GM23338 (cell line): ENCODE results near the gene ZNF286A. TPM values are rescaled to one million over a fixed set of nuclear protein-coding genes. Genes with fewer than 3 reads are reported as not detected.
"Not testable (repeated sequence)": the region's sequence is repeated elsewhere in the genome, so short reads cannot be mapped to it uniquely, and the experiment has no call there.

Experiments used
- ATAC-seq: fragments of 200-7000 bp; cut with Tn5 transposase; 3 replicates; pipeline ENCODE4 v1.9.1; 2020
- DNase-seq: peaks from one replicate; pipeline ENCODE4 v3.0.0-alpha.2; 2015; ENCODE audit warnings: low spot score
- H2AFZ ChIP-seq: fragments of 200-600 bp; sonication (generic); 2 replicates; pipeline ENCODE4 v1.8.0; 2016; ENCODE audit warnings: antibody characterized with exemption, mild to moderate bottlenecking, moderate library complexity
- H3F3A ChIP-seq: fragments of 200-600 bp; sonication (generic); replicated peaks from 2 replicates; pipeline ENCODE4 v1.8.0; 2017; ENCODE audit warnings: antibody characterized with exemption, mixed run types, low read depth
- H3K27ac ChIP-seq: fragments of 200-600 bp; sonication (generic); 2 replicates; pipeline ENCODE4 v1.6.1; 2016; ENCODE audit warnings: low read depth
- H3K27me3 ChIP-seq: fragments of 200-600 bp; sonication (generic); 2 replicates; pipeline ENCODE4 v1.8.0; 2016; ENCODE audit warnings: mild to moderate bottlenecking, mixed run types, moderate library complexity; ENCODE audit not compliant: insufficient read depth
- H3K36me3 ChIP-seq: fragments of 200-600 bp; sonication (generic); 2 replicates; pipeline ENCODE4 v1.8.0; 2016; ENCODE audit warnings: mild to moderate bottlenecking; ENCODE audit not compliant: insufficient read depth
- H3K4me1 ChIP-seq: fragments of 200-600 bp; sonication (generic); 2 replicates; pipeline ENCODE4 v1.8.0; 2016; ENCODE audit warnings: mild to moderate bottlenecking, moderate library complexity; ENCODE audit not compliant: insufficient read depth
- H3K4me2 ChIP-seq: fragments of 200-600 bp; sonication (generic); 2 replicates; pipeline ENCODE4 v1.7.1; 2017; ENCODE audit warnings: mixed run types
- H3K4me3 ChIP-seq: fragments of 200-600 bp; sonication (generic); 2 replicates; pipeline ENCODE4 v1.6.1; 2016; ENCODE audit warnings: mixed run types
- H3K79me2 ChIP-seq: fragments of 200-600 bp; sonication (generic); replicated peaks from 2 replicates; pipeline ENCODE4 v1.8.0; 2017; ENCODE audit warnings: mild to moderate bottlenecking; ENCODE audit not compliant: insufficient read depth
- H3K9me2 ChIP-seq: fragments of 200-600 bp; sonication (generic); 2 replicates; pipeline ENCODE4 v1.8.0; 2017; ENCODE audit not compliant: insufficient read depth
- H4K20me1 ChIP-seq: fragments of 200-600 bp; sonication (generic); replicated peaks from 2 replicates; pipeline ENCODE4 v1.8.0; 2017; ENCODE audit warnings: mild to moderate bottlenecking; ENCODE audit not compliant: insufficient read depth
- H3K27ac Mint-ChIP-seq: 2 replicates; pipeline ENCODE4 v1.8.0; 2020; ENCODE audit warnings: inconsistent platforms, mild to moderate bottlenecking, moderate library complexity, mixed read lengths
- H3K27me3 Mint-ChIP-seq: 3 replicates; pipeline ENCODE4 v1.8.0; 2022; ENCODE audit warnings: low read depth, mild to moderate bottlenecking, moderate library complexity, mixed read lengths, inconsistent platforms; ENCODE audit not compliant: insufficient read depth, poor library complexity
- H3K36me3 Mint-ChIP-seq: 3 replicates; pipeline ENCODE4 v1.8.0; 2021; ENCODE audit warnings: low read depth, mild to moderate bottlenecking, inconsistent platforms, moderate library complexity, mixed read lengths
- H3K4me1 Mint-ChIP-seq: 3 replicates; pipeline ENCODE4 v1.8.0; 2020; ENCODE audit warnings: mild to moderate bottlenecking, inconsistent platforms, mixed read lengths
- H3K4me3 Mint-ChIP-seq: 3 replicates; pipeline ENCODE4 v1.8.0; 2021; ENCODE audit warnings: moderate library complexity, mild to moderate bottlenecking, inconsistent platforms, mixed read lengths
- H3K9me3 Mint-ChIP-seq: 3 replicates; pipeline ENCODE4 v1.8.0; 2020; ENCODE audit warnings: moderate library complexity, mild to moderate bottlenecking, inconsistent platforms, mixed read lengths
- CREB1 ChIP-seq: fragments of 250-450 bp; sonication (Bioruptor Pico); IDR thresholded peaks from 2 replicates; pipeline ENCODE4 v1.5.0; 2020; ENCODE audit warnings: low read depth, mild to moderate bottlenecking, moderate library complexity
- JUNB ChIP-seq: IDR thresholded peaks from one replicate; pipeline ENCODE4 v1.6.1; 2016; ENCODE audit warnings: antibody characterized with exemption; ENCODE audit not compliant: unreplicated experiment
- NANOG ChIP-seq: IDR thresholded peaks from 2 replicates; pipeline ENCODE4 v1.6.1; 2016; ENCODE audit warnings: antibody characterized with exemption, borderline replicate concordance
- POLR2AphosphoS5 ChIP-seq: IDR thresholded peaks from 2 replicates; pipeline ENCODE4 v1.6.1; 2016; ENCODE audit warnings: antibody characterized with exemption, low read depth
- STAT1 ChIP-seq: IDR thresholded peaks from one replicate; pipeline ENCODE4 v1.6.1; 2016; ENCODE audit warnings: antibody characterized with exemption; ENCODE audit not compliant: unreplicated experiment
- ZNF331 ChIP-seq: fragments of 250-450 bp; sonication (Bioruptor Pico); IDR thresholded peaks from 2 replicates; pipeline ENCODE4 v1.5.0; 2020; ENCODE audit warnings: low read depth, mild to moderate bottlenecking, moderate library complexity
- polyA plus RNA-seq: library from polyadenylated mRNA; unstranded; fragments of >200 nt; fragmentation: Nextera tagmentation; extraction: Ambion mirVana; gene quantifications from 2 replicates; pipeline ENCODE4 v1.2.1, GENCODE V29; 2016
- total RNA-seq: library from RNA; depleted of rRNA; stranded (reverse); fragments of >200 nt; shearing (Covaris generic); gene quantifications from 2 replicates; pipeline ENCODE4 v1.2.3, GENCODE V29; 2014
- TF ChIP-seq, protein P1 (sequence below), 2 experiments: fragments of 200-600 bp in 1 of 2; sonication (generic) in 1 of 2; conservative IDR thresholded peaks; 2 replicates each; pipeline versions ENCODE4 v1.5.1 to v1.6.1; 2016 to 2017; ENCODE audit warnings: antibody characterized with exemption in 2 of 2, low read depth in 2 of 2, mild to moderate bottlenecking in 2 of 2, moderate library complexity in 1 of 2
- TF ChIP-seq, protein P2 (sequence below): IDR thresholded peaks from one replicate; pipeline ENCODE4 v1.6.1; 2018; ENCODE audit warnings: antibody characterized with exemption; ENCODE audit not compliant: unreplicated experiment

The ZNF286A gene
- total and polyA plus RNA-seq, 2 experiments from 2014 or later, result 44.8 to 93.4 TPM

DNA sequence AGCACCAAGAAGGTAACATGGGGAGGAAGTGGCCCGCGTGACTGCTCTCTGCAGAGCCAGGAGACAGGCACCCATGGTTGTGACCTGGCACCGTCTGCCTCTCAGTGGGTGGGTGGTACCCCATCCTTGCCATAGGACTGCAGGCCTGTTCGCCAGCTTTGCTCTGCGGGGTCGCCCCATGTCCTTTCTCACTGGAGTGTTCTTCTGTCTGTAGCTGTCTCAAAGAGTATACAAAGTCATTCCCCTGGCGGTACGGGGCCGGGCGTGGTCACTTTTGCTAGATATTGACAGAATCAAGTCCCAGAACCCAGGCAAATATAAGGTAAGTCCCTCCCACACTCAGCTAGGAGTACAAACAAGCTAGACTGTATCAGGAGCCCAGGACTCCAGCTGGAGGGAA, 38.5 kb downstream of the ZNF286A start (continued):
- TF ChIP-seq ZNF331 (CRISPR knock-in tag) (no peak), JUNB (no peak)

DNA sequence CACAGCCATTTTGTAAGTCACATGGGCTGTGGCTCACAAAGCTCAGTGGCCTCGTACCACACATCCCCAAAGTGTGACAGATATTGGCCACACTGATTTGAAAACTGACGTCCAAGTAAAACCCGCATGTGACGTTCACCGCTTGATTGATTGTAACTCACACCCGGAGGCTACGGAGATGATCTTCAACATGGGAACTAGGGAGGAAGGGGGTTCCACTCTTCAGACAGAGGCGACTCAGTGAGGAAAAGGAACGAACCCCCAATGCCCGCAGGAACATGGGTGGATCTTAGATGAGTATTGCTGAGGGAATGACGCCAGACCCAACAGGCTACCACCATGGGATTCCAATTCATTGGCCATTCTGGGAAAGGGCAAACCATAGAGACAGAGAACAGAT, 39.7 kb downstream of the ZNF286A start:
- not testable (repeated sequence) for H3K27me3 ChIP-seq, H3K27ac Mint-ChIP-seq, H3K9me2 ChIP-seq, H4K20me1 ChIP-seq, H3K4me2 ChIP-seq, DNase-seq, H3K4me3 Mint-ChIP-seq, H3K36me3 Mint-ChIP-seq, H2AFZ ChIP-seq, H3K36me3 ChIP-seq, H3K4me1 Mint-ChIP-seq, H3K9me3 Mint-ChIP-seq, H3K79me2 ChIP-seq, H3K27ac ChIP-seq, ATAC-seq, H3K4me3 ChIP-seq, H3F3A ChIP-seq, H3K27me3 Mint-ChIP-seq, H3K4me1 ChIP-seq

DNA sequence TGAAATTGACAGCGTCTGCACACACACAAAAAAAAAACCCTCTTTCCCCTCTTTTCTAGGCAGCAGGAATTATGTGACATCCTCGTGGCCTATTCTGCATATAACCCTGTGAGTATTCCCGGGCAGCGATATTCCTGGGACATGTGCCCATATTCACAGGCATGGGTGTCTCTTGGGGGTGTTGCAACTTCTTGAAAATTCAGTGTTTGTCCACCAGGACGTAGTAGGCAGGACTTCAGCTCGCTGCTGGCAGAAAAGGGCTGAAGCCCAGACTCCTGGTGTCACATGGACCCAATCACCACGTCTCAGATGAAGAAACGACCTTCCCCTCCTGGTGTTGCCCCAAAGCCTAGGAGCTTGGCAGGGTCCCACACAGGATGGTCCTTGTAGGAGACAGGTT, 40.5 kb downstream of the ZNF286A start:
- not testable (repeated sequence) for H4K20me1 ChIP-seq, H3K27ac ChIP-seq, H3K4me1 ChIP-seq, H3K36me3 ChIP-seq, H3K9me3 Mint-ChIP-seq, H3K4me2 ChIP-seq, H3K4me1 Mint-ChIP-seq, H3K27me3 ChIP-seq, DNase-seq, H2AFZ ChIP-seq, H3K79me2 ChIP-seq, H3K9me2 ChIP-seq, H3F3A ChIP-seq, H3K36me3 Mint-ChIP-seq, H3K4me3 Mint-ChIP-seq, H3K27ac Mint-ChIP-seq, H3K4me3 ChIP-seq, ATAC-seq, H3K27me3 Mint-ChIP-seq

DNA sequence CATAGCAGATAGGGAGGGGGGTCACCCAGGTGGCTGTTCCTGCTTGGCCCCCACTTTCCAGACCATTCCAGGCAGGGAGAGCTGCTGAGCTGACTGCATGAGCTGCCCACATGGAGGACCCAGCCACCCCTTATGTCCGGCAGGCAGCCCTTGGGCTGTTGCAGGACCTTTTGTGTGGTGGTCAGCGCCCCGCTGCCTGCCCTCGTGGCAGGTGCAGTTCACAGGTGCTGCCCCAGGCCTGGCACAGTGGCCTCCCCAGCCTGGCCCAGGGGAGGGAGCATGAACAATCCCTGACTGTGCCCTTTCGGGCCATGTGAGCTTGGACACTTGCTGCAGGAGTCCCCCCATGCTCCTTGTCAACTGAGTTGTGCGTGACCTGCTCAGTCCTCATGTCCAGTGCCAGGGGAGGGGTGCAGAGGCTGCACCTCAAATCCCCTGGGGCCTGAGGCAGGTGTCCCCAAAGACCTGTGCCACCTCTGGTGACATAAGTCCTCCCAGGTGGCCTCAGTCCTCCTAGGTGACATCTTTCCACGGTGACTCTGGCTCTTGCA, 41.1 kb downstream of the ZNF286A start:
- DNase-seq, result no peak
- H3K27ac Mint-ChIP-seq, result no peak overlapping the region
- Histone ChIP-seq H3K27ac (no peak overlapping the region), H3K79me2 (no peaks in the 10 kb centered on the region), H3K9me2 (no peaks in the 10 kb centered on the region), H3K36me3 (no peaks in the 10 kb centered on the region), H3K4me3 (no peak overlapping the region), H3K4me1 (no peaks in the 10 kb centered on the region; the same call in 1 of the 2 replicates), H4K20me1 (no peaks in the 10 kb centered on the region), H3F3A (no peaks in the 10 kb centered on the region), H2AFZ (no peak overlapping the region), H3K27me3 (no peaks in the 10 kb centered on the region), H3K4me2 (no peak overlapping the region)
- H3K9me3 Mint-ChIP-seq, result no peaks in the 10 kb centered on the region
- H3K36me3 Mint-ChIP-seq, result no peaks in the 10 kb centered on the region
- H3K4me1 Mint-ChIP-seq, result no peaks in the 10 kb centered on the region
- no peak overlapping the region for H3K4me3 Mint-ChIP-seq
- ATAC-seq, result no peak
- peaks cover 3% of the 10 kb centered on the region for H3K27me3 Mint-ChIP-seq
- no peak for TF ChIP-seq CREB1
- TF ChIP-seq, protein P1, sequence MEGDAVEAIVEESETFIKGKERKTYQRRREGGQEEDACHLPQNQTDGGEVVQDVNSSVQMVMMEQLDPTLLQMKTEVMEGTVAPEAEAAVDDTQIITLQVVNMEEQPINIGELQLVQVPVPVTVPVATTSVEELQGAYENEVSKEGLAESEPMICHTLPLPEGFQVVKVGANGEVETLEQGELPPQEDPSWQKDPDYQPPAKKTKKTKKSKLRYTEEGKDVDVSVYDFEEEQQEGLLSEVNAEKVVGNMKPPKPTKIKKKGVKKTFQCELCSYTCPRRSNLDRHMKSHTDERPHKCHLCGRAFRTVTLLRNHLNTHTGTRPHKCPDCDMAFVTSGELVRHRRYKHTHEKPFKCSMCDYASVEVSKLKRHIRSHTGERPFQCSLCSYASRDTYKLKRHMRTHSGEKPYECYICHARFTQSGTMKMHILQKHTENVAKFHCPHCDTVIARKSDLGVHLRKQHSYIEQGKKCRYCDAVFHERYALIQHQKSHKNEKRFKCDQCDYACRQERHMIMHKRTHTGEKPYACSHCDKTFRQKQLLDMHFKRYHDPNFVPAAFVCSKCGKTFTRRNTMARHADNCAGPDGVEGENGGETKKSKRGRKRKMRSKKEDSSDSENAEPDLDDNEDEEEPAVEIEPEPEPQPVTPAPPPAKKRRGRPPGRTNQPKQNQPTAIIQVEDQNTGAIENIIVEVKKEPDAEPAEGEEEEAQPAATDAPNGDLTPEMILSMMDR (conservative IDR thresholded peaks at IDR 0.05; ENCODE audit: low read depth in 2 of 2), result no peak
- no peak for TF ChIP-seq POLR2AphosphoS5
- no peak for TF ChIP-seq ZNF331 (CRISPR knock-in tag)
- TF ChIP-seq NANOG, result no peak
- TF ChIP-seq, protein P2, sequence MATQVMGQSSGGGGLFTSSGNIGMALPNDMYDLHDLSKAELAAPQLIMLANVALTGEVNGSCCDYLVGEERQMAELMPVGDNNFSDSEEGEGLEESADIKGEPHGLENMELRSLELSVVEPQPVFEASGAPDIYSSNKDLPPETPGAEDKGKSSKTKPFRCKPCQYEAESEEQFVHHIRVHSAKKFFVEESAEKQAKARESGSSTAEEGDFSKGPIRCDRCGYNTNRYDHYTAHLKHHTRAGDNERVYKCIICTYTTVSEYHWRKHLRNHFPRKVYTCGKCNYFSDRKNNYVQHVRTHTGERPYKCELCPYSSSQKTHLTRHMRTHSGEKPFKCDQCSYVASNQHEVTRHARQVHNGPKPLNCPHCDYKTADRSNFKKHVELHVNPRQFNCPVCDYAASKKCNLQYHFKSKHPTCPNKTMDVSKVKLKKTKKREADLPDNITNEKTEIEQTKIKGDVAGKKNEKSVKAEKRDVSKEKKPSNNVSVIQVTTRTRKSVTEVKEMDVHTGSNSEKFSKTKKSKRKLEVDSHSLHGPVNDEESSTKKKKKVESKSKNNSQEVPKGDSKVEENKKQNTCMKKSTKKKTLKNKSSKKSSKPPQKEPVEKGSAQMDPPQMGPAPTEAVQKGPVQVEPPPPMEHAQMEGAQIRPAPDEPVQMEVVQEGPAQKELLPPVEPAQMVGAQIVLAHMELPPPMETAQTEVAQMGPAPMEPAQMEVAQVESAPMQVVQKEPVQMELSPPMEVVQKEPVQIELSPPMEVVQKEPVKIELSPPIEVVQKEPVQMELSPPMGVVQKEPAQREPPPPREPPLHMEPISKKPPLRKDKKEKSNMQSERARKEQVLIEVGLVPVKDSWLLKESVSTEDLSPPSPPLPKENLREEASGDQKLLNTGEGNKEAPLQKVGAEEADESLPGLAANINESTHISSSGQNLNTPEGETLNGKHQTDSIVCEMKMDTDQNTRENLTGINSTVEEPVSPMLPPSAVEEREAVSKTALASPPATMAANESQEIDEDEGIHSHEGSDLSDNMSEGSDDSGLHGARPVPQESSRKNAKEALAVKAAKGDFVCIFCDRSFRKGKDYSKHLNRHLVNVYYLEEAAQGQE, result no peak
- no peak for TF ChIP-seq STAT1
